GM10266 (cell line): ENCODE data around the gene MPHOSPH10.

ENCODE experiments used
- DNase-seq: peaks from one replicate; pipeline ENCODE4 v3.0.0; 2012; ENCODE audit errors: extremely low spot score
- CTCF ChIP-seq: IDR thresholded peaks from 2 replicates; pipeline ENCODE4 v1.5.1; 2012; ENCODE audit warnings: mild to moderate bottlenecking, low read depth; ENCODE audit not compliant: control insufficient read depth, insufficient read depth; ENCODE audit errors: missing control alignments

The MPHOSPH10 gene

GRCh38 chr2:71190656-71191569, 60.5 kb downstream of the MPHOSPH10 start:
- DNase-seq = no peak
- TF ChIP-seq CTCF = peak; percentile 4

GRCh38 chr2:71191570-71191943, 61.1 kb downstream of the MPHOSPH10 start:
- no peak for TF ChIP-seq CTCF
- no peak for DNase-seq
